Neural cell (in vitro differentiated cells): ENCODE data around the gene CABLES1.

Experiments used
- EZH2 ChIP-seq: fragments of 200-600, 300-800 bp; shearing (Covaris generic), sonication (generic); IDR thresholded peaks from 2 replicates; pipeline ENCODE4 v1.6.1; 2014; ENCODE audit warnings: antibody characterized with exemption, low read length, borderline replicate concordance, mild to moderate bottlenecking; ENCODE audit not compliant: insufficient read depth, poor library complexity, severe bottlenecking
- RAD21 ChIP-seq: fragments of 450-650 bp; conservative IDR thresholded peaks from 2 replicates; pipeline ENCODE4 v1.6.1; 2014; ENCODE audit warnings: antibody characterized with exemption, mild to moderate bottlenecking, moderate library complexity
- TF ChIP-seq, protein P1 (sequence below): fragments of 450-650 bp; IDR thresholded peaks from 2 replicates; pipeline ENCODE4 v1.5.1; 2014; ENCODE audit warnings: antibody characterized with exemption, mild to moderate bottlenecking, moderate library complexity; ENCODE audit not compliant: poor library complexity, severe bottlenecking

DNA sequence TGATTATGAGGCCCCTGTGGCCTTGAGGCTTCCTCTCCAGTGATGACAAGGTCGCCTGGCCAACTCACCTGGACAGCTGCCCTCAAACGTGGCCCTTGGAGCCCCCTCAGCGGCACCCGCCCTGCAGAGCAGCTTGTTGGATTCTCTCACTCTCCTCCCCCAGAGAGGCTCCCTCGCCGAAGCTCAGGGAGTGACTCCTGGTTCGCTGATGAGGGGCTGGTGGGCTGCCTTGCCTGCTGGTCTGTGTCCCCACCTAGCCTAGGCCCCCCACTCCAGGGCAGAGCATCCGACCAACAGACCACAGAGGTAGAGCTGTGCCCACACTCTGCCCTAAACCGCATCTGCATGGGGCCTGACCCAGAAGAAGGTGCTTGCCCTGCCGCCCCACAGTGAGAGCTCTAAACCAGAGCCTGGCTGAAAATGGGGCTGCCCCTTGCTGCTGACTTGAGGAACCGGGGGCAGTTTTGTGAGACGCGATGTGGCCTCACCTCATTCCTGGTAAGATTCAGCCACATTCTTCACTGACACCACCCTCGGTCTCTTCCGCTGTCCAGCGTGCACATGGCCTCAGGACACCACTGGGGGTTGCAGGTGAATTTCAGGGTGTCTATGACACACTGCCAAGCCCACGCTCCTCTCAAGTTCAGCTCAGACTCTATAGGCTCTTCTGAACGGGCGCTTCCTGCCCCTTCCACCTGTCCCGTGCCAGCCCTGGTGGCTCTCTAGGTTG is 131.6 kb downstream of the CABLES1 start:
- TF ChIP-seq, protein P1, sequence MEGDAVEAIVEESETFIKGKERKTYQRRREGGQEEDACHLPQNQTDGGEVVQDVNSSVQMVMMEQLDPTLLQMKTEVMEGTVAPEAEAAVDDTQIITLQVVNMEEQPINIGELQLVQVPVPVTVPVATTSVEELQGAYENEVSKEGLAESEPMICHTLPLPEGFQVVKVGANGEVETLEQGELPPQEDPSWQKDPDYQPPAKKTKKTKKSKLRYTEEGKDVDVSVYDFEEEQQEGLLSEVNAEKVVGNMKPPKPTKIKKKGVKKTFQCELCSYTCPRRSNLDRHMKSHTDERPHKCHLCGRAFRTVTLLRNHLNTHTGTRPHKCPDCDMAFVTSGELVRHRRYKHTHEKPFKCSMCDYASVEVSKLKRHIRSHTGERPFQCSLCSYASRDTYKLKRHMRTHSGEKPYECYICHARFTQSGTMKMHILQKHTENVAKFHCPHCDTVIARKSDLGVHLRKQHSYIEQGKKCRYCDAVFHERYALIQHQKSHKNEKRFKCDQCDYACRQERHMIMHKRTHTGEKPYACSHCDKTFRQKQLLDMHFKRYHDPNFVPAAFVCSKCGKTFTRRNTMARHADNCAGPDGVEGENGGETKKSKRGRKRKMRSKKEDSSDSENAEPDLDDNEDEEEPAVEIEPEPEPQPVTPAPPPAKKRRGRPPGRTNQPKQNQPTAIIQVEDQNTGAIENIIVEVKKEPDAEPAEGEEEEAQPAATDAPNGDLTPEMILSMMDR = no peak
- TF ChIP-seq RAD21 = no peak
- TF ChIP-seq EZH2 = no peak
